HEK293 (cell line): ENCODE data around the gene CINP.

Experiments
- CTCF ChIA-PET: fragments of 350-600 bp; formaldehyde crosslinking; extraction: SDS; loops from one replicate; lab custom pipeline; 2021; ENCODE audit warnings: antibody characterized with exemption; lab: Yijun Ruan, JAX
- POLR2A ChIA-PET: fragments of 300-600 bp; formaldehyde crosslinking; extraction: SDS; loops from one replicate; lab custom pipeline; 2020; ENCODE audit warnings: antibody characterized with exemption, inconsistent platforms; lab: Yijun Ruan, JAX
- H3K27ac ChIP-seq: fragments of 200-500 bp; sonication (Bioruptor generic); 2 replicates; pipeline ENCODE4 v1.5.1; 2014; ENCODE audit warnings: low read depth, low read length, control low read depth, inconsistent platforms; ENCODE audit errors: extremely low read depth
- H3K36me3 ChIP-seq, 2 experiments: fragments of 200-500 bp in 1 of 2; sonication (Bioruptor generic) in 1 of 2; 1 replicate in 1 of 2; 2 replicates in 1 of 2; pipeline ENCODE4 v1.5.1; 2014 to 2017; ENCODE audit warnings: inconsistent platforms in 2 of 2, low read length in 2 of 2; ENCODE audit not compliant: control insufficient read depth in 2 of 2, insufficient read depth in 1 of 2
- H3K4me1 ChIP-seq: fragments of 200-500 bp; sonication (Bioruptor generic); 2 replicates; pipeline ENCODE4 v1.5.1; 2014; ENCODE audit warnings: mild to moderate bottlenecking, low read length, inconsistent platforms; ENCODE audit not compliant: control insufficient read depth, insufficient read depth
- H3K4me3 ChIP-seq: 2 replicates; pipeline ENCODE4 v1.5.1; 2011; ENCODE audit warnings: low read depth, mild to moderate bottlenecking, control low read depth, low read length, moderate library complexity
- H3K9me3 ChIP-seq: fragments of 200-500 bp; sonication (Bioruptor generic); 2 replicates; pipeline ENCODE4 v1.5.1; 2014; ENCODE audit warnings: low read depth, low read length, inconsistent platforms; ENCODE audit not compliant: control insufficient read depth, insufficient read depth
- BCL6B ChIP-seq: fragments of 450-650 bp; formaldehyde crosslinking; IDR thresholded peaks from 2 replicates; pipeline ENCODE4 v1.5.1; 2017; ENCODE audit warnings: missing biosample characterization, missing genetic modification characterization
- IKZF3 ChIP-seq: fragments of 450-650 bp; IDR thresholded peaks from 2 replicates; pipeline ENCODE4 v1.5.0; 2018; ENCODE audit warnings: missing biosample characterization, mild to moderate bottlenecking, missing genetic modification characterization, moderate library complexity
- SCRT2 ChIP-seq: fragments of 450-650 bp; formaldehyde crosslinking; IDR thresholded peaks from 2 replicates; pipeline ENCODE4 v1.5.1; 2016; ENCODE audit warnings: missing biosample characterization, missing genetic modification characterization
- TSHZ1 ChIP-seq: fragments of 450-650 bp; formaldehyde crosslinking; IDR thresholded peaks from 2 replicates; pipeline ENCODE4 v1.5.1; 2016; ENCODE audit warnings: missing biosample characterization, missing genetic modification characterization, borderline replicate concordance
- YY1 ChIP-seq: fragments of 450-650 bp; formaldehyde crosslinking; IDR thresholded peaks from 2 replicates; pipeline ENCODE4 v1.5.1; 2018; ENCODE audit warnings: missing biosample characterization, missing genetic modification characterization
- ZEB2 ChIP-seq: fragments of 450-650 bp; formaldehyde crosslinking; IDR thresholded peaks from 2 replicates; pipeline ENCODE4 v1.5.1; 2016; ENCODE audit warnings: missing biosample characterization, missing genetic modification characterization
- ZNF174 ChIP-seq: fragments of 450-650 bp; formaldehyde crosslinking; IDR thresholded peaks from 2 replicates; pipeline ENCODE4 v1.5.0; 2017; ENCODE audit warnings: missing biosample characterization, mild to moderate bottlenecking, missing genetic modification characterization
- ZNF280C ChIP-seq: fragments of 450-650 bp; formaldehyde crosslinking; IDR thresholded peaks from 2 replicates; pipeline ENCODE4 v1.5.1; 2016; ENCODE audit warnings: missing biosample characterization, missing genetic modification characterization
- ZNF426 ChIP-seq: fragments of 450-650 bp; formaldehyde crosslinking; IDR thresholded peaks from 2 replicates; pipeline ENCODE4 v1.5.1; 2017; ENCODE audit warnings: missing biosample characterization, missing genetic modification characterization, mild to moderate bottlenecking, inconsistent platforms, moderate library complexity
- ZNF510 ChIP-seq: fragments of 450-650 bp; formaldehyde crosslinking; IDR thresholded peaks from 2 replicates; pipeline ENCODE4 v1.5.1; 2018; ENCODE audit warnings: mild to moderate bottlenecking, missing genetic modification characterization, missing biosample characterization; ENCODE audit not compliant: insufficient replicate concordance
- ZNF600 ChIP-seq: fragments of 450-650 bp; formaldehyde crosslinking; IDR thresholded peaks from 2 replicates; pipeline ENCODE4 v1.5.1; 2016; ENCODE audit warnings: missing biosample characterization, missing genetic modification characterization
- ZNF610 ChIP-seq: fragments of 450-650 bp; formaldehyde crosslinking; IDR thresholded peaks from 2 replicates; pipeline ENCODE4 v1.5.1; 2016; ENCODE audit warnings: missing biosample characterization, missing genetic modification characterization, borderline replicate concordance
- ZNF747 ChIP-seq: fragments of 450-650 bp; formaldehyde crosslinking; IDR thresholded peaks from 2 replicates; pipeline ENCODE4 v1.5.1; 2016; ENCODE audit warnings: missing biosample characterization, missing genetic modification characterization
- ZNF76 ChIP-seq: fragments of 450-650 bp; formaldehyde crosslinking; IDR thresholded peaks from 2 replicates; pipeline ENCODE4; 2016; ENCODE audit warnings: low read depth, missing biosample characterization, missing genetic modification characterization, borderline replicate concordance
- ZNF777 ChIP-seq: fragments of 450-650 bp; formaldehyde crosslinking; IDR thresholded peaks from 2 replicates; pipeline ENCODE4 v1.5.1; 2017; ENCODE audit warnings: missing biosample characterization, missing genetic modification characterization, borderline replicate concordance
- ZSCAN18 ChIP-seq: fragments of 450-650 bp; formaldehyde crosslinking; IDR thresholded peaks from 2 replicates; pipeline ENCODE4 v1.5.1; 2016; ENCODE audit warnings: missing biosample characterization, missing genetic modification characterization
- ZSCAN23 ChIP-seq: fragments of 450-650 bp; formaldehyde crosslinking; IDR thresholded peaks from 2 replicates; pipeline ENCODE4 v1.5.1; 2016; ENCODE audit warnings: missing biosample characterization, missing genetic modification characterization
- TF ChIP-seq, protein P1 (sequence below): fragments of 450-650 bp; formaldehyde crosslinking; IDR thresholded peaks from 2 replicates; pipeline ENCODE4 v1.5.1; 2017; ENCODE audit warnings: missing biosample characterization, missing genetic modification characterization
- TF ChIP-seq, protein P2 (sequence below): fragments of 450-650 bp; formaldehyde crosslinking; optimal IDR thresholded peaks from 2 replicates; pipeline ENCODE3; 2016; ENCODE audit warnings: missing biosample characterization, mild to moderate bottlenecking, missing genetic modification characterization
- TF ChIP-seq, protein P3 (sequence below): fragments of 450-650 bp; formaldehyde crosslinking; IDR thresholded peaks from 2 replicates; pipeline ENCODE4 v1.5.1; 2016; ENCODE audit warnings: missing biosample characterization, missing genetic modification characterization, low read depth

Gene CINP

GRCh38 chr14:102362084-102362483 is 606 bp downstream of the CINP start:
- CTCF ChIA-PET, result no interaction called here
- POLR2A ChIA-PET, result interaction anchor here (0.7 to 1.5 kb wide), 8 partner anchors 8 to 58 kb away, joined by 3 to 5 read pairs (median 3); no protein-coding TSS in a partner anchor

More at GRCh38 chr14:102362084-102362483, 606 bp downstream of the CINP start:
- TF ChIP-seq ZNF610 (tag by site-specific recombination), result no peak
- TF ChIP-seq, protein P1, sequence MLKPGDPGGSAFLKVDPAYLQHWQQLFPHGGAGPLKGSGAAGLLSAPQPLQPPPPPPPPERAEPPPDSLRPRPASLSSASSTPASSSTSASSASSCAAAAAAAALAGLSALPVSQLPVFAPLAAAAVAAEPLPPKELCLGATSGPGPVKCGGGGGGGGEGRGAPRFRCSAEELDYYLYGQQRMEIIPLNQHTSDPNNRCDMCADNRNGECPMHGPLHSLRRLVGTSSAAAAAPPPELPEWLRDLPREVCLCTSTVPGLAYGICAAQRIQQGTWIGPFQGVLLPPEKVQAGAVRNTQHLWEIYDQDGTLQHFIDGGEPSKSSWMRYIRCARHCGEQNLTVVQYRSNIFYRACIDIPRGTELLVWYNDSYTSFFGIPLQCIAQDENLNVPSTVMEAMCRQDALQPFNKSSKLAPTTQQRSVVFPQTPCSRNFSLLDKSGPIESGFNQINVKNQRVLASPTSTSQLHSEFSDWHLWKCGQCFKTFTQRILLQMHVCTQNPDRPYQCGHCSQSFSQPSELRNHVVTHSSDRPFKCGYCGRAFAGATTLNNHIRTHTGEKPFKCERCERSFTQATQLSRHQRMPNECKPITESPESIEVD (tag by site-specific recombination), result no peak
- TF ChIP-seq BCL6B (tag by site-specific recombination), result no peak
- TF ChIP-seq ZNF747 (tag by site-specific recombination), result no peak
- no peak for TF ChIP-seq TSHZ1 (tag by site-specific recombination)
- TF ChIP-seq ZNF510, result no peak
- no peak for TF ChIP-seq ZSCAN18 (tag by site-specific recombination)
- TF ChIP-seq ZNF174 (tag by site-specific recombination), result no peak
- TF ChIP-seq, protein P2, sequence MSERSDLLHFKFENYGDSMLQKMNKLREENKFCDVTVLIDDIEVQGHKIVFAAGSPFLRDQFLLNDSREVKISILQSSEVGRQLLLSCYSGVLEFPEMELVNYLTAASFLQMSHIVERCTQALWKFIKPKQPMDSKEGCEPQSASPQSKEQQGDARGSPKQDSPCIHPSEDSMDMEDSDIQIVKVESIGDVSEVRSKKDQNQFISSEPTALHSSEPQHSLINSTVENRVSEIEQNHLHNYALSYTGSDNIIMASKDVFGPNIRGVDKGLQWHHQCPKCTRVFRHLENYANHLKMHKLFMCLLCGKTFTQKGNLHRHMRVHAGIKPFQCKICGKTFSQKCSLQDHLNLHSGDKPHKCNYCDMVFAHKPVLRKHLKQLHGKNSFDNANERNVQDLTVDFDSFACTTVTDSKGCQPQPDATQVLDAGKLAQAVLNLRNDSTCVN (tag by site-specific recombination), result no peak
- no peak for TF ChIP-seq ZNF426 (tag by site-specific recombination)
- TF ChIP-seq SCRT2 (tag by site-specific recombination), result no peak
- no peak for TF ChIP-seq ZEB2
- no peak for TF ChIP-seq ZNF280C (tag by site-specific recombination)
- TF ChIP-seq YY1 (tag by site-specific recombination), result no peak
- no peak for TF ChIP-seq ZNF777 (tag by site-specific recombination)
- TF ChIP-seq, protein P3, sequence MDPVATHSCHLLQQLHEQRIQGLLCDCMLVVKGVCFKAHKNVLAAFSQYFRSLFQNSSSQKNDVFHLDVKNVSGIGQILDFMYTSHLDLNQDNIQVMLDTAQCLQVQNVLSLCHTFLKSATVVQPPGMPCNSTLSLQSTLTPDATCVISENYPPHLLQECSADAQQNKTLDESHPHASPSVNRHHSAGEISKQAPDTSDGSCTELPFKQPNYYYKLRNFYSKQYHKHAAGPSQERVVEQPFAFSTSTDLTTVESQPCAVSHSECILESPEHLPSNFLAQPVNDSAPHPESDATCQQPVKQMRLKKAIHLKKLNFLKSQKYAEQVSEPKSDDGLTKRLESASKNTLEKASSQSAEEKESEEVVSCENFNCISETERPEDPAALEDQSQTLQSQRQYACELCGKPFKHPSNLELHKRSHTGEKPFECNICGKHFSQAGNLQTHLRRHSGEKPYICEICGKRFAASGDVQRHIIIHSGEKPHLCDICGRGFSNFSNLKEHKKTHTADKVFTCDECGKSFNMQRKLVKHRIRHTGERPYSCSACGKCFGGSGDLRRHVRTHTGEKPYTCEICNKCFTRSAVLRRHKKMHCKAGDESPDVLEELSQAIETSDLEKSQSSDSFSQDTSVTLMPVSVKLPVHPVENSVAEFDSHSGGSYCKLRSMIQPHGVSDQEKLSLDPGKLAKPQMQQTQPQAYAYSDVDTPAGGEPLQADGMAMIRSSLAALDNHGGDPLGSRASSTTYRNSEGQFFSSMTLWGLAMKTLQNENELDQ, result no peak
- TF ChIP-seq ZSCAN23 (tag by site-specific recombination), result no peak
- no peak for TF ChIP-seq IKZF3 (tag by site-specific recombination)
- TF ChIP-seq ZNF76 (tag by site-specific recombination), result no peak
- no peak for TF ChIP-seq ZNF600 (tag by site-specific recombination)
- H3K4me3 ChIP-seq, result peak overlapping the region; percentile 64
- no peaks in the 10 kb centered on the region for H3K9me3 ChIP-seq
- H3K27ac ChIP-seq, result peak overlapping the region; percentile 42; the same call in 1 of the 2 replicates
- H3K4me1 ChIP-seq, result 0 out of 2 replicates have a peak, but pooled peaks cover 3% of the 10 kb centered on the region
- H3K36me3 ChIP-seq, result peaks cover 15 to 26% of the 10 kb centered on the region in 2 experiments
